ENCODE results near the gene GAPVD1.

DNA sequence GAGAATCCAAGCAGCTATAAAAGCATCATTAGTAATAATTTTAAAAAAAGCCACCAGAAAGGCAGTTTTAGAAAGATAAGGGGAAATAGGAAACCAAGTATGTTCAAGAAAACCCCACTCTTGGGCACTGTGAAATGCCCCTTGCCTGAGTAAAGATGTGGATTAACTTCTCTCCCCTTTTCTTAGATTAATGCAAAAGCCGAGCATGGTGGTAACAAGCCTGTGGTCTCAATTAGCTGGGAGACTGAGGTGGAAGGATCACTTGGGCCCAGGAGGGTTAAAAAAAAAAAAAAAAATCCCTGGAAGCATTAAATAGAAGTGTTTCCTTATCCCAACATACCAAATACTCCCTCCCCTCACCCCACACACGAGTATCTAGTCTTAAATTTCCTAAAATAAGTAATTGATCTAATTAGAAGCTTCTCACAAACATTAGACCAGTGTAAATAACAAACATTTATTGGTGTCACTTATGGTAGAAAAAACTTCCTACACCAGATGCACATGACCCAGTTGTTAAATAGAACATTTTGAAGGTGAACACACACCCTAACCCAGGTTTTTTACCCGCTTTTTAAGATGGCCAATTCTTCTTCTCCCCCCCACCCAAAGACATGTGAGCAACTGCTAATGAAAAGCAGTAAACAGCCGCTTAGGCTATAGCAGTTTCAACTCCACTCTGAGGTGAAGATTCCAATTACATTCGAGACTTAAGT lies 25.7 kb upstream of the GAPVD1 start:
- TF ChIP-seq, protein P1, sequence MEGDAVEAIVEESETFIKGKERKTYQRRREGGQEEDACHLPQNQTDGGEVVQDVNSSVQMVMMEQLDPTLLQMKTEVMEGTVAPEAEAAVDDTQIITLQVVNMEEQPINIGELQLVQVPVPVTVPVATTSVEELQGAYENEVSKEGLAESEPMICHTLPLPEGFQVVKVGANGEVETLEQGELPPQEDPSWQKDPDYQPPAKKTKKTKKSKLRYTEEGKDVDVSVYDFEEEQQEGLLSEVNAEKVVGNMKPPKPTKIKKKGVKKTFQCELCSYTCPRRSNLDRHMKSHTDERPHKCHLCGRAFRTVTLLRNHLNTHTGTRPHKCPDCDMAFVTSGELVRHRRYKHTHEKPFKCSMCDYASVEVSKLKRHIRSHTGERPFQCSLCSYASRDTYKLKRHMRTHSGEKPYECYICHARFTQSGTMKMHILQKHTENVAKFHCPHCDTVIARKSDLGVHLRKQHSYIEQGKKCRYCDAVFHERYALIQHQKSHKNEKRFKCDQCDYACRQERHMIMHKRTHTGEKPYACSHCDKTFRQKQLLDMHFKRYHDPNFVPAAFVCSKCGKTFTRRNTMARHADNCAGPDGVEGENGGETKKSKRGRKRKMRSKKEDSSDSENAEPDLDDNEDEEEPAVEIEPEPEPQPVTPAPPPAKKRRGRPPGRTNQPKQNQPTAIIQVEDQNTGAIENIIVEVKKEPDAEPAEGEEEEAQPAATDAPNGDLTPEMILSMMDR (conservative IDR thresholded peaks at IDR 0.05 in 1 of 2, IDR thresholded peaks at IDR 0.05 in 1 of 2; ENCODE audit: extremely low read depth in 1 of 2, insufficient read depth in 1 of 2, low read depth in 1 of 2, low read length in 2 of 2), result no peak
- TF ChIP-seq EZH2 (IDR thresholded peaks at IDR 0.05; ENCODE audit: borderline replicate concordance, low read length), result no peak

Data from mammary epithelial cell (primary cell).